Lung (tissue), 12 donors: ENCODE data around the gene SCGB1D1. TPM values are rescaled to one million over a fixed set of nuclear protein-coding genes. Genes with fewer than 3 reads are reported as not detected.

Source experiments
- ATAC-seq: fragments of 200-7000 bp; cut with Tn5 transposase; one replicate; pipeline ENCODE4 v1.9.1; 2020; ENCODE audit warnings: moderate number of reproducible peaks; ENCODE audit not compliant: insufficient read depth, low FRiP score
- DNase-seq, 3 donors: peaks; one replicate each; pipeline ENCODE4 v3.0.0-alpha.2; 2013 to 2017
- H3K27ac ChIP-seq, 2 donors: one replicate each; pipeline ENCODE4 v1.5.1; 2013; ENCODE audit warnings: mild to moderate bottlenecking in 2 of 2, moderate library complexity in 2 of 2, control low read depth in 1 of 2, inconsistent platforms in 1 of 2, low read depth in 1 of 2, low read length in 1 of 2
- H3K27me3 ChIP-seq, 3 donors: one replicate each; pipeline ENCODE4 v1.5.1; 2013; ENCODE audit warnings: low read length in 2 of 3; ENCODE audit not compliant: control insufficient read depth in 3 of 3, insufficient read depth in 3 of 3
- H3K36me3 ChIP-seq, 4 donors: one replicate each; pipeline ENCODE4 v1.5.1; 2013; ENCODE audit warnings: low read length in 4 of 4, mild to moderate bottlenecking in 1 of 4, moderate library complexity in 1 of 4; ENCODE audit not compliant: control insufficient read depth in 4 of 4, insufficient read depth in 4 of 4
- H3K4me1 ChIP-seq, 5 donors: one replicate each; pipeline ENCODE4 v1.5.1; 2013; ENCODE audit warnings: low read length in 5 of 5, mild to moderate bottlenecking in 2 of 5, moderate library complexity in 1 of 5; ENCODE audit not compliant: control insufficient read depth in 5 of 5, insufficient read depth in 5 of 5
- H3K4me3 ChIP-seq: one replicate; pipeline ENCODE4 v1.5.1; 2013; ENCODE audit warnings: mild to moderate bottlenecking, control low read depth, moderate library complexity
- H3K9ac ChIP-seq, 2 donors: one replicate each; pipeline ENCODE4 v1.5.1; 2013; ENCODE audit warnings: low read length in 2 of 2, control low read depth in 1 of 2; ENCODE audit not compliant: insufficient read depth in 1 of 2
- H3K9me3 ChIP-seq, 4 donors: one replicate each; pipeline ENCODE4 v1.5.1; 2013; ENCODE audit warnings: low read length in 3 of 4, mild to moderate bottlenecking in 1 of 4, moderate library complexity in 1 of 4; ENCODE audit not compliant: control insufficient read depth in 4 of 4, insufficient read depth in 3 of 4
- WGBS, 2 donors: extraction: QIAGEN DNeasy Blood & Tissue Kit; methylation state at CpG; one replicate each; pipeline ENCODE4 v1.1.7; 2013; 5-methylcytosine and 5-hydroxymethylcytosine counted together
- polyA plus RNA-seq, 2 donors: library from polyadenylated mRNA; stranded (reverse); fragments of 200-250 nt; gene quantifications; one replicate each; pipeline ENCODE4 v1.2.1, GENCODE V29; 2013
- total RNA-seq, 2 donors: library from RNA; depleted of rRNA in 1 of 2; stranded (reverse); fragments of >200 nt in 1 of 2; gene quantifications; one replicate each; pipeline ENCODE4 v1.2.1, GENCODE V29; 2014 to 2021
- TF ChIP-seq, protein P1 (sequence below): IDR thresholded peaks from 2 replicates; pipeline ENCODE4 v1.5.1; 2012; ENCODE audit warnings: mild to moderate bottlenecking; ENCODE audit errors: control extremely low read depth, extremely low read depth
- donor health status: control.
- donor health status: control.
- donor health status: Bipolar disorder and iron deficiency.
- donor health status: healthy.
- donor health status: DM: yes; HTN: yes; CAD: no.

Gene SCGB1D1
- total and polyA plus RNA-seq, 4 donors = not detected

DNA sequence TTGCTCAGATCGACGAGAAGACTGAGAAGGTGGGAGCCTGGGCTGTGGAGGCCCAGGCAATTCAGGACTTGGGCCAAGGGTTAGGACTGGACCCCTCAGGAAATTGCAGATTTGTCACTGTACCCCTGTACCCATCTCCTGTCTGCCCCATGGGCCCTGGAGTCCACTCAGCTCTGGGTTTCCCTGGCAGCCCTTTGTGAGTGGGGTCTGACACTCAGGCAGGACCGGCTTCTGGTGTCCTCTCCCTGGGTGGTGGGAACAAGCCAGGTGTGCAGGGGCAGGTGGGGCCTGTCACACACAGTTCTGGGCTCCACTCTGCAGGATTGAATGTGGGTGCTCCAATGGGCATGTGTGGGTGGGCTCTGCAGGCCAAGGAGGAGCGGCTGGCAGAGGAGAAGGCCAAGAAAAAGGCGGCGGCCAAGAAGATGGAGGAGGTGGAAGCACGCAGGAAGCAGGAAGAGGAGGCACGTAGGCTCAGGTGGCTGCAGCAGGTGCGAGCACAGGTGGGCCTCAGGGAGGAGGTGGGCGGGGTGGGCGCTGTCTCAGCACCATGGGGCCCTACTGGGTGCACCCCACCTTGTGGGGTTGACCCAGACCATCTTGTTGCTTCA, 44.6 kb upstream of the SCGB1D1 start:
- 95 to 97% methylated on average over 11 of the region's 11 CpGs for WGBS, 2 donors
- DNase-seq (peak in 1 of 3 donors; percentile 8), ATAC-seq (no peak)
- Histone ChIP-seq H3K27me3 (no peaks in the 10 kb centered on the region), H3K4me1 (peaks cover 0 to 20% (median 0%) of the 10 kb centered on the region in 5 donors), H3K9me3 (peaks cover 0 to 4% (median 0%) of the 10 kb centered on the region in 4 donors), H3K27ac (no peak overlapping the region), H3K36me3 (peaks cover 0 to 61% (median 31%) of the 10 kb centered on the region in 4 donors), H3K9ac (no peak overlapping the region), H3K4me3 (no peak overlapping the region)
- TF ChIP-seq, protein P1, sequence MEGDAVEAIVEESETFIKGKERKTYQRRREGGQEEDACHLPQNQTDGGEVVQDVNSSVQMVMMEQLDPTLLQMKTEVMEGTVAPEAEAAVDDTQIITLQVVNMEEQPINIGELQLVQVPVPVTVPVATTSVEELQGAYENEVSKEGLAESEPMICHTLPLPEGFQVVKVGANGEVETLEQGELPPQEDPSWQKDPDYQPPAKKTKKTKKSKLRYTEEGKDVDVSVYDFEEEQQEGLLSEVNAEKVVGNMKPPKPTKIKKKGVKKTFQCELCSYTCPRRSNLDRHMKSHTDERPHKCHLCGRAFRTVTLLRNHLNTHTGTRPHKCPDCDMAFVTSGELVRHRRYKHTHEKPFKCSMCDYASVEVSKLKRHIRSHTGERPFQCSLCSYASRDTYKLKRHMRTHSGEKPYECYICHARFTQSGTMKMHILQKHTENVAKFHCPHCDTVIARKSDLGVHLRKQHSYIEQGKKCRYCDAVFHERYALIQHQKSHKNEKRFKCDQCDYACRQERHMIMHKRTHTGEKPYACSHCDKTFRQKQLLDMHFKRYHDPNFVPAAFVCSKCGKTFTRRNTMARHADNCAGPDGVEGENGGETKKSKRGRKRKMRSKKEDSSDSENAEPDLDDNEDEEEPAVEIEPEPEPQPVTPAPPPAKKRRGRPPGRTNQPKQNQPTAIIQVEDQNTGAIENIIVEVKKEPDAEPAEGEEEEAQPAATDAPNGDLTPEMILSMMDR = no peak

DNA sequence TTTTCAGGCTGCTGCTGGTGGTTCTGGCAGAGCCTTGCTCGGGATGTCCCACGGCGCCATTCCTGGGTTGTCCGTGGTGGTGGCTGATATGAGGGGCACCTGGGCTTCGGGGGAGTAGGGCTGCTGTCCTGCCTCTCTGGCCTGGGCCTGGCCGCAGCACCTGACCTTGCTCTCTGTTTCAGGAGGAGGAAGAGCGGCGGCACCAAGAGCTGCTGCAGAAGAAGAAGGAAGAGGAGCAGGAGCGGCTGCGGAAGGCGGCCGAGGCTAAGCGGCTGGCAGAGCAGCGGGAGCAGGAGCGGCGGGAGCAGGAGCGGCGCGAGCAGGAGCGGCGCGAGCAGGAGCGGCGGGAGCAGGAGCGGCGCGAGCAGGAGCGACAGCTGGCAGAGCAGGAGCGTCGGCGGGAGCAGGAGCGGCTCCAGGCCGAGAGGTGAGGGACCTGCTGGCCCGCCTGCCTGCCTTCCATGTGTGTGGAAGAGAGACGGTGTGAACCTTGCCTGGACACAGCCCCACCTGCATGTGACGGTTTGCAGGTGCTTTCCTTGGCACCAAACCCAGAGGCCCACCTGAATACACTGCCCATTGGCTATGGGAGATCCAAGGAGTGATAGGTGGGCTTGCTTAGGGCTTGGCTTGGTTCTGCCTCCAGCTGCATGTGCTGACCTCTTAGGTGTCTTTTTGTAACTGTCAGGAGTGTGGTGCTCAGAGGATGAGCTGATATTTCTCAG, 43.4 kb upstream of the SCGB1D1 start:
- 96 to 97% methylated on average over 36 of the region's 36 CpGs for WGBS, 2 donors

DNA sequence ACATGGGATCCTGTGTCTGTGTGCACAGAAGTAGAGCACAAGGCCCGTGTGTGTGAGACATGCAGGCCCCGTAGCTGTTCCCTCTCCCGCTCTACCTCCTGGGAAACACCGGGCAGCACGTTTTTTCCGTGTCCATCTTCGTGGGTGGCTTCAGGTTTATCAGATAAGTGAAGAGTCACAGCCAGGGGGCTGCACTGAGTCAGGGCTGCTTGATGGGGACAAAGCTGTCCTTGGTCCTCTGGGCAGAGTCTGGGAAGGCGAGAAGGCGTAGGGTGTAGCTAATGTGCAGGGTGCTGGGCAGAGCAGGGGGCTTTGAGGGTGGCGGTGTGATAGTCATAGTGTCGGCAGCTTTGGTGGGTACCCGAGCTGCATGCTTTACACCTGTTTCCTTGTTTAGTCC, 42.5 kb upstream of the SCGB1D1 start:
- no peak overlapping the region for H3K27ac ChIP-seq
- peaks cover 0 to 59% (median 37%) of the 10 kb centered on the region in 4 donors for H3K36me3 ChIP-seq
- WGBS, 2 donors = 95 to 98% methylated on average over 12 of the region's 12 CpGs
- no peak overlapping the region for H3K4me3 ChIP-seq
- DNase-seq (peak in 1 of 3 donors; percentile 9), ATAC-seq (no peak)
- TF ChIP-seq, protein P1 = no peak
- H3K4me1 ChIP-seq = peaks cover 0 to 14% (median 0%) of the 10 kb centered on the region in 5 donors
- no peak overlapping the region for H3K9ac ChIP-seq
- peaks cover 0 to 4% (median 0%) of the 10 kb centered on the region in 4 donors for H3K9me3 ChIP-seq
- no peaks in the 10 kb centered on the region for H3K27me3 ChIP-seq

More for the DNA sequence above, 43.4 kb upstream of the SCGB1D1 start:
- Histone ChIP-seq H3K27me3 (no peaks in the 10 kb centered on the region), H3K9me3 (peaks cover 0 to 4% (median 0%) of the 10 kb centered on the region in 4 donors), H3K9ac (no peak overlapping the region), H3K27ac (no peak overlapping the region), H3K4me1 (peaks cover 0 to 20% (median 0%) of the 10 kb centered on the region in 5 donors), H3K36me3 (peaks cover 0 to 58% (median 35%) of the 10 kb centered on the region in 4 donors), H3K4me3 (no peak overlapping the region)
- peak in 1 of 3 donors; percentile 8 for DNase-seq
- TF ChIP-seq, protein P1 = no peak
- no peak for ATAC-seq
